22Rv1 (cell line): ENCODE data around the gene WNK2.

ENCODE experiments used
- ZFX ChIP-seq: fragments of 450-650 bp; IDR thresholded peaks from 2 replicates; pipeline ENCODE4 v1.6.1; 2017; ENCODE audit warnings: antibody characterized with exemption, borderline replicate concordance
- TF ChIP-seq, protein P1 (sequence below): fragments of 450-650 bp; IDR thresholded peaks from 2 replicates; pipeline ENCODE4 v1.5.1; 2017; ENCODE audit warnings: mild to moderate bottlenecking

GRCh38 chr9:93361995-93362394, 178.1 kb downstream of the WNK2 start:
- TF ChIP-seq, protein P1, sequence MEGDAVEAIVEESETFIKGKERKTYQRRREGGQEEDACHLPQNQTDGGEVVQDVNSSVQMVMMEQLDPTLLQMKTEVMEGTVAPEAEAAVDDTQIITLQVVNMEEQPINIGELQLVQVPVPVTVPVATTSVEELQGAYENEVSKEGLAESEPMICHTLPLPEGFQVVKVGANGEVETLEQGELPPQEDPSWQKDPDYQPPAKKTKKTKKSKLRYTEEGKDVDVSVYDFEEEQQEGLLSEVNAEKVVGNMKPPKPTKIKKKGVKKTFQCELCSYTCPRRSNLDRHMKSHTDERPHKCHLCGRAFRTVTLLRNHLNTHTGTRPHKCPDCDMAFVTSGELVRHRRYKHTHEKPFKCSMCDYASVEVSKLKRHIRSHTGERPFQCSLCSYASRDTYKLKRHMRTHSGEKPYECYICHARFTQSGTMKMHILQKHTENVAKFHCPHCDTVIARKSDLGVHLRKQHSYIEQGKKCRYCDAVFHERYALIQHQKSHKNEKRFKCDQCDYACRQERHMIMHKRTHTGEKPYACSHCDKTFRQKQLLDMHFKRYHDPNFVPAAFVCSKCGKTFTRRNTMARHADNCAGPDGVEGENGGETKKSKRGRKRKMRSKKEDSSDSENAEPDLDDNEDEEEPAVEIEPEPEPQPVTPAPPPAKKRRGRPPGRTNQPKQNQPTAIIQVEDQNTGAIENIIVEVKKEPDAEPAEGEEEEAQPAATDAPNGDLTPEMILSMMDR, result no peak
- no peak for TF ChIP-seq ZFX
